Measurements from ENCODE around the gene STXBP2.

STXBP2 gene

GRCh38 chr19:7620442-7621412 is 16.2 kb upstream of the STXBP2 start:
- no peak overlapping the region for H3K4me3 ChIP-seq (ENCODE audit: low read depth, low read length)
- DNase-seq (ENCODE audit: low read depth) = no peak
- no peak for TF ChIP-seq CTCF (conservative IDR thresholded peaks at IDR 0.05; ENCODE audit: low read depth, low read length)

- TF ChIP-seq CTCF (conservative IDR thresholded peaks at IDR 0.05; ENCODE audit: low read depth, low read length) = no peak
- H3K4me3 ChIP-seq (ENCODE audit: low read depth, low read length) = no peak overlapping the region
- no peak for DNase-seq (ENCODE audit: low read depth)
Measured at GRCh38 chr19:7622933-7623685, 13.8 kb upstream of the STXBP2 start.

GRCh38 chr19:7623725-7624603 is 12.9 kb upstream of the STXBP2 start:
- DNase-seq (ENCODE audit: low read depth) = no peak
- TF ChIP-seq CTCF (conservative IDR thresholded peaks at IDR 0.05; ENCODE audit: low read depth, low read length) = no peak
- H3K4me3 ChIP-seq (ENCODE audit: low read depth, low read length) = no peak overlapping the region

GRCh38 chr19:7624810-7625209 is 12.1 kb upstream of the STXBP2 start:
- H3K4me3 ChIP-seq (ENCODE audit: low read depth, low read length) = no peak overlapping the region
- no peak for TF ChIP-seq CTCF (conservative IDR thresholded peaks at IDR 0.05; ENCODE audit: low read depth, low read length)
- DNase-seq (ENCODE audit: low read depth) = no peak

GRCh38 chr19:7625763-7626372 is 11.0 kb upstream of the STXBP2 start:
- TF ChIP-seq CTCF (conservative IDR thresholded peaks at IDR 0.05; ENCODE audit: low read depth, low read length) = no peak
- no peak for DNase-seq (ENCODE audit: low read depth)
- no peak overlapping the region for H3K4me3 ChIP-seq (ENCODE audit: low read depth, low read length)

GRCh38 chr19:7627166-7627565 is 9.7 kb upstream of the STXBP2 start:
- TF ChIP-seq CTCF (conservative IDR thresholded peaks at IDR 0.05; ENCODE audit: low read depth, low read length) = no peak
- no peak overlapping the region for H3K4me3 ChIP-seq (ENCODE audit: low read depth, low read length)
- no peak for DNase-seq (ENCODE audit: low read depth)

All from choroid plexus epithelial cell (primary cell).